ENCODE results near the gene LEF1.

Gene LEF1

DNA sequence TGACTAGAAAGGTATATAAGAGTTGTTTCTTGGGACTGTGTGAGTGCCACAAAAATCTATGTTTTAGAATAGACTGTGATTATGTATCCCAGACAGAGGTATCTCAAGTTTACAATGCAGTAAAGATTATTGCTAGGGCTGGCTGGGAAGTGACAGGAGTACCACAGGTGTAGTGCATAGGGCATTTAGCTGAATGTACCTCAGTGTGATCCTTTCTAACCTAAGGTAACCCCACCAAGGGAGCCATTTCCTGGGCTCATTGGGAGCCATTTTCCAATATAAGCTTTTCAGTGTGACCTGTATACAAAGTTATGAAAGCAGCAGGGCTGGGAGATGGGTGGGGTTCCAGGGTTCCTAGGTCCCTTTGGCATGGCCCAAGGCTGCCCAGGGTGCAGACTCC is 6.1 kb upstream of the LEF1 start:
- no peak for DNase-seq

DNA sequence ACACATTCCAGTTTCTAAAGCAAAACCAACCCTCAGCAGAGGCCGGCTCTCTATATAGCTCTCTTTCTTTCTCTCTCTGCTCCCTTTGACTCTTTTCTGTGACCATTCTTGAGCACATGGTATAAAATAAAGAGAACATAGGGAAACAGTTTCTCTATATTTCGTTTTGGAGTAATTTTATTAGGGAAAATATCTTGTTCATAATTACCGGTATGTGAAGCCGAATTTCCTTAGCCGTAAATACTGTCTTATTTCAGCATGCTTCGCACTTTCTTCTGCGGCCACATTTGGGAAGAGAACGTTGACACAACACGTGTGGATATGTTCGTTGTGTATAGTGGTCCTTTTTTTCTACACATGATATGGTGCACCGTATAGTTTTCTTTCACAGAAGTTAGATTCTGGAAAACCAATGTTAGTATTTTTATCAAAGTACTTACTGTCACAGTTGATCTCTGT is 4.9 kb upstream of the LEF1 start:
- DNase-seq, result no peak

DNA sequence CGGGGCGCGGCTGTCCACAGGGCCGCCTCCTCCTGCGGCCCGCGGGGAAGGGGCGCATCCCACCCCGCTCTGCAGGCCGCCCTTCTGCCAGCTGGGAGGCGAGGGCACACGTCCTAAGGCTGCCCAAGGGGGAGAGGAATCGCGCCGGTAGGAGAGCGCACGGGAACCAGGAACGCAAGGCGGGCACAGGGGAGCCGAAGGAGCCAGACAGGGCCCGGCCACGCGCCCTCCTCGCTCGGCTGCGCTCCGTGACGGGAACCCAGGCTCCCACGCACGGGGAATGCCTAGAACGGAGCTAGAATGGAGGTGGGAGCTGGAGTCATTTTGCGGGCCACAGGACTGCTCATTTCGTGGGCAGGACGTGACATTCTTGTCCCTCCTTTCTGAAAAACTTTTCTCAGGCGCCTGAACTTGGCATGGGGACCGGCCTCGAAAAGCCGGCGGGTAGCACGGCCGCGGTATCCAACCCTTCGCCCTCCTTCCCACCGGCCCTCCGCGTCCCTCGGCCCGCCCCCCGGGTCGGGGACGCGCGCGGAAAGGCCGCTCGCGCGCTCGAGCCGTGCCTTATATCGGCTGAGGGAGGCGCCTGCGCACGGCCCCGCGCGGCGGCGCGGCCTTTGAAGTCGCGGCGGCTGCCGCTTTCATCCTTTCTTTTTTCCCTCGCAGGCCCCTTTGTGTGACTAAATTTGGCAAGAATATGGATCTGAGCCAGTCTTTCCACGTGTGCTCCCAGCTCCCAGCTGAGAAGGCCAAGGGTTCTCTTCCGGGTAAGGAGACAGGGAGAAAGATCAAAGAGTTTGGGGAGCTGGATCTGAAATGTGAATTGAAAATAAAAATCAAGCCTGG is 4.2 kb upstream of the LEF1 start:
- DNase-seq, result peak; percentile 53 to 66

DNA sequence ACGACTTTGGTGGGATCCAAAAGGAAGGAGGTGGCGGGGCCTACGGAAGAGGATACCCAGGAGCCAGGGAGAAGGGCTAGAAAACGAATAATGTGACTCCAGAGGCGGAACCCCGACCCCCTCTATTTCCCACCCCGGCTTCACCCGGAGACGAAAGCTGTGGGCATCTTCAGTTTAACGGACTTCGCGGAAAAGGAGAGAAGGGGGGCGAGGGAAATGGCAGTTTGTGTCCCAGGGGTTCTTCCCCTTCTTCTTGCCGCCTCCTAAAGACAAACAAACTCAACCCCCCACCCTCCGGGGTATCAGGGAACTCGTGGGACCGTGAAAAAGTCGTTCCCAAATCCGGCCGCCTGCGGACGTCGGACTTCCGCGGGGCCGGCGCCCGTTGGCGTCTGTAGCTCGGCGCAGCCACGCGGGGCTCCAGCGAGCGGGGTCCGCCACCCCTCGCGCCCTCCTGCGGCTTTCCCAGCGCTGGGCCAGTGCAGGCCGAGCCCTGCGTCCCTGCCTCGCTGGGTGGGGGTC is 3.6 kb upstream of the LEF1 start:
- peak in 1 of 2 donors; percentile 21 for DNase-seq

DNA sequence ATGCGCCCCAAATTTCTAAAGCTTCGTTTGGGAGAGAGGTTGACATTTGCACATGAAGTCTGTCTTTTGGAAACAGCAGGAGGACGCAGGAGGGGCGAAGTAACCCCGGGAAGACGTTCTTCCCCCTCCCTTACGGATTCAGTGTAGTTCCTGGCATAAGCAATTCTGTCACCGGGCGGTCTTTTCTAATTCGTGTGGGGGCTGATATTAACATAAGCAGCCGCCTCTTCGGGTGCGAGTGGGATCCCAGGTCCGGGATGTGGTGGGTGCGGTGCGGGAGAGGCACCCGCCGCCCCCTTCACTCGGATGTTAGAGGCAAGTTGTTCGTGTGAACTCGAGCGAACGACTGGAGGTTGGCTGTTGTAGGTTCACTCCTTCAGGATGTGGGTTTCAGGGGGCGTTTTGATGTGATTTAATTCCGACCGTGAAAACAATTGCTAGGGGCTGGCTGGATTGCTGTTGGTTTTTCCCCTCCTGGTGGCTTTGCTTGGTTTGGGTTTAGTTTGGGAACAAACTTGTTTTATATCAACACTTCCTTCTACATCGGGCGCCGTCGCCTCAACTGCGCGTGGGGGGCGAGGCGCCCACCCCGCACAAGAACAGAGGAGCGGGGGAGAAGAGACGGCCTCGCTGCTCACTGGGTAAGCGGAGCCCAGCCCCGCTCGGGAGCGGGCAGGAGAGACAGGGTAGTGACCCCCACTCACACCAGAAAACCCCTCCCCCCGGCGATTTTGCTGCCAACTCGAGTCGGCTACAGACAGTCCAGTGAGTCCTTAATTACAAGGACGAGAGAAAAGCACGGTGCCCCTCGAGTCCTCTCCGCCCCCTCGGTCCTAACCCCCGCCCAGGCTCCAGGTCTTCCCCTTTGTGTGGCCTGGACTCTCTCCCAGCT is 2.9 kb upstream of the LEF1 start:
- peak; percentile 36 to 56 for DNase-seq

DNA sequence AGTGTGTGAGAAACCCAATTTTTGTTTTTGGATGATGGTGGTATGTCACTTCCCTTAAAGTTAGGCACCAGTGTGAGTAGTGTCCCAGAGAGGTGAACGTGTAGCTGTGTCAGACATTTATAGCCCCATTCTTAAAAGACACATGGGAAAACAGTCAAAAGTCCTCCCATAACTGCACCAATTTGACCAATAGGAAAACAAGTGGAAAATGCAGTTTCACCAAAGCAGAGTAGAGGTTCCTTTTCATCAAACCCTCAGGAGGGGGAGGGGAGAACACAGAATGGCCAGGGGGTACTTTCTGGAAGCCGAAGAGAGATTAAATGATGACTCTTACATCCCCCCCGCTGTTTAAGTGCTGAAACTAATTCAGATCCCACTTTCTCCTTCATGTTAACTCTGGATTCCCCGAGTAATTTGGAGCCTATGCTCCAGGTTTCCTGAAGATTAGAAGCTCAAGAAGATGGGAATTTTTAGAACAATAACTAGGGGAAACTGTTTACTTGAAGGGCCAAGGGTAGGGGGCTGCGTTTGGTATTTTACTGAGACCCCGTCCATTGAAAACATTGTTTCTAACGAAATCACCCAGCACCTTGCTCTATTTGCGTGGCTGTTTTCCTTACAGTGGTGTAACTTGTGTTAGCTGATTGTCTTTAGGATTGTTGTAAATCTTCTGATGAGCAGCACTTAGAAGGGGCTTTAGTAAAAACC is 2.1 kb upstream of the LEF1 start:
- DNase-seq, result peak in 1 of 2 donors; percentile 16

DNA sequence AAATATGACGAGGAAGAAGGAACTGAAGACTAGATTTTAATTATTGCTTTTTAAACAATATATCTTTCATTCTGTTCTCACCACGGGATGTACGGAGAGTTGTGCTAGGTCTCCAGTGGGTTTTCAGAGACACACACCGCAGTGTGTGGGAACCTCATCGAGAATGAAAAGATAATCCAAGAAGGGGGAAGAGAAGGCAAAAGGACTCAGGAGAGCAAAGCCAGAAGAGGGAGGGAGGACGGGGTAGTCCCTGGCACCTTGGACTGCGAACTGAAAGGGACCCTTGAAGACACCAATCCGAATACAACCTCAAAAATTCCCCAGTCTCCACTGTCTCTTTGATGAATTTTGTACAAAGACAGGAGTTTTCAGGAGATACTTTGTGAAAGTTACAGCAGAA is 932 bp upstream of the LEF1 start:
- no peak for DNase-seq

DNA sequence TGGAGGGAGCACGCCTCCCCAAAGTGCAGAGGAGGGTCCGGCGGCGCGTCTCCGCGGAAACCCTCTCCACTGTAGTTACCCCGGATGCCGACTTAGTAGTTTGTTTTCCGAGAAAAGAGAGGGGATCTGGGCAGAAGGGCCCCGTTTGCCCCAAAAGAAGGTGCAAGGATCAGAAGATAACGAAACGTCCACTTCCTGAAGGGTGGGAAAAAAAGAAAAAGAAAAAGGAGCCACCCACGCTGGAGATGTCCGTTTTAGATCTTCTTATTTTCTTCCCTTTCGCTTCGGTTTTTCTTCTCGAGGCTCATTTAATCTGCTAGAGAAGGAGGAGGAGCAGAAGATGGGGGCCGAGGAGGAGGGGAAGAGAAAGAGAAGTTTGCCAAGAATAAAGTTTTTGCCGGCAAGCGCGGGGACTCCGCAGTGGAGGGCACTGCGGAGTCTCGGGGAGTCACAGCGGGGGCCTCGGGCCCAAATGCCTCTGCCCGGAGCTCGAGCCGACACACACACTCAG is 517 bp downstream of the LEF1 start:
- peak; percentile 20 to 37 for DNase-seq

DNA sequence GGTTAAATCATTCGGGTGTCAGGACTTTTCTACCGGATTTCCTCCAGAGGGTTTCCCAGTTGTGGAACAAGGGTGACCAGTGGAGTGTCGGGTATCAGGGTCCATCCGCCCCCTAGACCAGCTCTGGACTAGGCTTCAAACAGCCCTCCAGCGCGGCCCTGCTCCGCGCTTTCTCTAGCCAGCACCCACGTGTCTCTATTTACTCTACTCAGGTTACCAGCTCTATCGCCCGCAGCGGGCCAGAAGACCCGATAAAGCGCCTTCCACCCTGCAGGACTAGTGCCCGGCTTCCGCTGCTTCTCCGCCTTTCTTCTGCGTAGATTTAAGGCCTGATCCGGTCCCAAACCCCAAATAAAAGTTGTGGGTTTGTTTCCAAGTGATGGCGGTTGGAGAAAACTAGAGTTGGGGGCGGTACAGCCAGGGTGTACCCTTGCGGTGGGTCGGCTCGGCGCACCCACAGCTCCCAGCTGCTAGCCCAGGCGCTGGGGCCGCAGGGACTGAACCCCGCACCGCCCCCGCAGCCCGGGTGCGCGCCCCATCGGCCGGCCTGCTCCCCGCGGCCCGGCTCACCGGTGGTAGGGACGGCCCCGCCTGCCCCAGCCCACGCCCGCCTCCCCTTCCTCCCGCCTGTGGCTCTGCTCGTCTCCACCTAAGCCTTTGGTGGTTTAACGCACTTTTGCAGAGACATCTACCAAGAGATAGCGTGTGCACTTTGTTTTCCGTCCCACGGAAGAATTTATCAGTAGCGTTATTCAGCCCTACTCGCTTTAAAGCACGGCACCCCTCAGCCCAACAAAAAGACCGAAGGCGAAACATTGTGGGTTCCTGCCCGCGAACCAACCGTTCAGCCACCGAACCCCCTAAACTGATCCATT is 2.1 kb downstream of the LEF1 start:
- DNase-seq, result peak; percentile 30 to 50

DNA sequence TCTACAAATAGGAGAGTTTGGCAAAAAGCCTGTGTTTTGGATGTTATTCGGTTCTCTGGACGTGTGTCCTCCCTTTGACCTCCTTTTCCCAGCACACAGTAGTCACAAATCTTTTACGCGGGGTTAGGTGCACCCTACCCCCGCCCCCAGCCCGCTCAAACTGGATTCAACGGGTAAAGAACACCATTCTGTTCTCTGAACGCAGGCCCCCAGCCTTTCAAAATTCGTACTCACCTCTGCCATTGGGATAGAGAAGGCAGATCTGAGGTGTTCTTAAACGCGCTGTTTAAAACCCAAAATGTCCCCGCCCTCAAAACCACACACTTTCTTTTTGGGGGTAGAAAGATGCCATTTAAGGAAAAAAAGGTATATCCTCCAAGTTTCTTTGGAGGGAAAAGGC is 2.7 kb downstream of the LEF1 start:
- DNase-seq, result peak; percentile 17 to 44

DNA sequence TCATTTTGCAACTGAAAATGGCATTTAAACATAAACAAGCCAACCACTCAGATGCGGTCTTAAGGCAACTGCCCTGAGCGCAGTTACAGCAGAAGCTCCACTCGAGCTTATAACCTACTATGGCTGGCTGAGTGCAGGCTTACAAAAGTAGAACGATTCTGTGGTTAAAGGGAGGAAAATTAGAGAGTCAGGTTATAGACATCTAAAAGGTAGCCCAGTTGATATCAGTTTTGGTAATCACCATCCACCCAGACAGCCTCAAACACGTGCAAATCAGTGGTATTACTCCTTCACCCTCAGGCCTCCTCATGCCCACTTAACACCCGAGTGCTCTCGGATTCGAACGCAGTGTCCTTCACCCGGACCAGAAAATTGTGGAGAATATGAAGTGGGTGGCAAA is 3.1 kb downstream of the LEF1 start:
- DNase-seq, result peak in 1 of 2 donors; percentile 29

DNA sequence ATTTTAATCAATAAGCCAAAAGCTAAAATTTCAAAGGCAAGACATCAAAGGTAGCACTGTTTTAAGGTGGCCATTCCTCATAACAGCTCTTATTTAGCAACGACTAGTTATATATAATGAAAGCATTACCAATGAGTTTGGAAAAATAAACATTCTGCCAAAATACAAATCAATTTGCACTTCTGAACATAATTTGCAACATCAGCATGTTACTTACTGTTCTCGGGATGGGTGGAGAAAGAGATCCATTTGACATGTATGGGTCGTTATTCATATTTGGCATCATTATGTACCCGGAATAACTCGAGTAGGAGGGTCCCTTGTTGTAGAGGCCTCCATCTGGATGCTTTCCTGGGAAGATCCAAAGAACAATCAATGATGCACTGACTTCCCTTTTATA is 5.4 kb downstream of the LEF1 start:
- no peak for DNase-seq

DNA sequence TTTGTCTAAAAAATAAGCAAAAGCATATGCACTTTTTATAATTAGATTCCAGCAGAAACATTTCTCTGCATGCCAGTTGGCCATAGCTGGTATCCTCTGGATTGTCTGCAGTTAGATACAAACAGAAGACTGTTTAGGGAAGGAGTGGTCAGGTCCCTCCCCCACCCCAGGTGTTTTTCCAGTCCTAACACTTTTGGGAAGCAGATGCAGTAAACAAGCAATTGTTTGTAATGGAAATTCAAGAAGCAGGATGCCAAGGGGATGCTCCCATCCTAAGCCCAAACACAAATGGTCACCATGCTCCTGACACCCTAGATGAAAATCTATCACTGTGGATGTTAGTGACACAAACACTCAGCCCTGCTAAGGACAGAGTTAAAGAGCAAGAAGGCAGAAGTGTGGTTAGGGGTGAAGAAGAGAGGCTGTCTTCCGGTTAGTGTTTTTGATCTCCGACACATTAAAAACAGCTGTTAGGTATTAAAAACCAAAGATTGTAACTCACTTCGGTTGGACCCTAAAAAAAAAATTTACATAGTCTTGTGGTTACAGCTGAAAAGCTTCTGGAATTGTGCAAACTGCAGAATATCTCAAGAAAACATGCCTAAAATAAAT is 7.9 kb downstream of the LEF1 start:
- DNase-seq, result peak in 1 of 2 donors; percentile 37

DNA sequence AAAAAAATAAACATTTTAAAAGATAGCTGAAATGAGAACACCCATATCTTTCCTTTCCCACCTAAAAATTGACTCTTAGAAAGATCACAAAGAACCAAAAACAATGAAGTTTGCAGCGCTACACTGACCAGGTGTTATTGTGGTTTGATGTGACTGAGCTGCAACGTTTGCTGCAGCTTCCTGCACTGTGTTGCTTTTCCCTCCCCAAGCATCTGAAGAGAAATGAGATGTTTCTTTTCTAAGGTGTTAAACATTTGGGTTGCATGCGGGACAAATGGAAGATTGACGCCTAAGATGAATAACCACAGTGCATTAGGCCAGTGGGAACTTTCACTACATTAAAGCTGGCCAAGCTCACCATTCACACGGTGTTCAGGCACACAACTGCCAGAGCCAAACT is 8.9 kb downstream of the LEF1 start:
- DNase-seq, result no peak

DNA sequence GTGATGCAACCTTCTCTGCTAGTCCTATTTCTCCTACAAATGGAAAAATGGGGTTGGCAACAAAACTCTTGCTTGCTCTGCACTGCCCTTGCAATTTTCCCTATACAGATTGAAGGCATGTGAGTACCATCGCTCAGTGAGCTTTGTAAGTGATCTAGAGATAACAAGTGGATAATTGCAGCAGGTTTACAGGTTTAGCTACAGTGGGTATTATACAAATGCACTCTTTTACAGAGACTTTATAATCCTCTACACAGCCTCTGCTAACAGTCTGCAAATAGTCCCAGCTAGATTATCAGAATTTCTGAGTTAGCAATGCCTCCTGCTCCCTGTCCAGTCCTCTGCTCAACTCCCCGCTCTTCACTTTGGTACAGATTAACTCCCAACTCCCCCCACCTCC is 11.1 kb downstream of the LEF1 start:
- DNase-seq, result no peak

DNA sequence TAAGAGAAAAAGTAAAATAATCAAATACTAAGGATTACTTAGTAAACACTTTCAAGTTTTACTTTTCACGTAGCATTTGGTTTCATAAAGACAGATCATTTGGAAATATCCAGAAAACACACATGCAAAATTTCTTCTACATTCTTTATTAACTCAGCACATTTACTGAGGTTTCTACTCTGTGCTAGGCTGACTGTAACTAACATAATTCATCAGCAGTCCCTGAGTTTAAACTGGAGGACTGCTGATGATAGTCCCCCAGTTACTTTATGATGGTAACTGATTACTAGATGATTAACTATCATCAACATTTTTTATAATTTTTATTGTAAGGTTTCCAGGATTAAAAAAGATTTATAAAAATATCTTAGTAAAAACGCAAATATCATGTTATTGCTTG is 12.3 kb downstream of the LEF1 start:
- DNase-seq, result no peak

DNA sequence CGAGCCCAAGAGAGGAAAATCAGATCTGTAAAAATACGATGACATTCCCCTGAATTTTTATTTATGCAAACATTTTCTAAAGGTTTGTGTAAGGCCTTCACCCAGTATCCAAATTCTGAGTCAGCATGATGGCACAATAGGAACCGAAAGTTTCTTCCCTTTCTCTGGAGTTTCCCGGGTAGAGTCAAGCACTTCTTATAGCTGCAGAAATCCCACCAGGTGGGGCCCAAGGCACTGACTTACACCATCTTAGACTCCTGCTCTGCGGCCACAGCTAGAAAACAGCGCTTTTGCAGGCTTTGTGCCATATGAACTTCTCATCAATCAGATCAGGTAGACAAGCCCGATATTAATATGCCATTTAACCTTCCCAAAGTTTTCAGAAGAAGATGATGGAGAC is 13.4 kb downstream of the LEF1 start:
- DNase-seq, result peak in 1 of 2 donors; percentile 19

DNA sequence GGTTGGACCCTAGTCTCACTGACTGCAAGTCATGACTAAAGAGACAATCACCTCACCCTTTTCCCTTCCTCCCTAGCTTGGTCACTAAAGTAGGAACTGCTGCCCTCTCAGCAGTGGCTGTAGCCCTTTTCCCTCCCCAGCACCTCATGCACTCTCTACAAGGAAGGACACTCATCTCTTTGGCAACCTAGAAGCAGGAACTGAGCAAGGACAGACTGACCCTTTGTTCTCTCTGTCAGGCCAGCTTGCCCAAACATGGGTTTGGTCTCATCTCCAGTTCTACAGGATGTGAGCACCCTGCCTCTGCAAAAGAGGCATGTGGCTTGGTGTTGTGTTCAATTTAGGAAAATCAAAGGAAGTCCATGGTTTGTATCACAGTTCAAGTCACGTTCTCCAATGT is 15.8 kb downstream of the LEF1 start:
- no peak for DNase-seq

DNA sequence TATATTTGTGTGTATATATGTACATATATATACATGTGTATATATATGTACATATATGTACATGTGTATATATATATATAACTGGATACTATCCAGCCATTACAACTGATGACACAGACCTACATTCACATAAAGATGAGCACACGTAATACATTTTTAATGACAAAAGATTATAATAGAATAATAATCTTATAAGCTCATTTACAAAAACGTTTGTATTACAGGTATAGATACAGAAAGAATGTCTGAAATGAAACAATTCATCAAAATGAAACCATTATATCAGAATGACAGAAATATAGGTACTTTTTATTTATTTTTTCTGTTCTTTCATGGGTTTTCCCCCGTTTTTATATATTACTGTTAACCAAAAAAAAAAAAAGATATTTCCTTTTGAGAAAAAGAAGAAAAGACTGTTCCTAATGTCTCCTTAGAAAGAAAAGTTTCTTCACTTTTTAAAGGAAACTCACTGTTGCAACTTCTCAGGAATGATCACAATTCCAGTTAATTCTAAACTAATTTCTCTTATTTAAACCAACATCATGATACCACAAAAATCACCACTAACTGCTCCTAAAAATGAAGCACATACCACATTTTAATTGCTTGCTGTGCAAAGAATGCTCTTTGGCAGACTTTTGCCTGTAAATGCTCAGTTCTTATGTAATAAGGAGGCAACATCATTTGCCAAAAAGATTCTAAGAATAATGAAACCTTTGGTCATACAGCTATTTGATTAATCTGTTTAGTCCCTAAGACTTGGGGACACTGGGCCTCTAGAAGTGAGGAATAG is 18.9 kb downstream of the LEF1 start:
- no peak for DNase-seq

DNA sequence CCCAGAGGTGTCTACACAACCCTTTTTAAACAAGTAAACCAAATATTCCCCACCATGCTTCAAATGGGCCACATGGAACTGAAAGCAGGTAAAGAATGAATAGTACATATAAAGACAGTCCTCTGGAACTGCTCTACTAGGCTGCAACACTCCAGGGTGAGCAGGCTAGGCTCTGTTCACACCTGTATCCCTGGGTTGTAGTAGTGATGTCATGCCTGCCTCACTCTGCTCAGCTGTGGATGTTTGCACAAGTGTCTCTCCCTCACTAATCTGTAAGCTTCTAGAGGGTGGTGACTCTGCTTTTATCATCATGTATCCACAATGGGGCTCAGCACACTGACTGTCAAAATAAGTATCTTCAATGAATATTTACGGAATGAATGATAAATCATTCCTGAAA is 20.4 kb downstream of the LEF1 start:
- peak in 1 of 2 donors; percentile 43 for DNase-seq

All from CD4-positive, alpha-beta T cell treated with Interleukin-1 beta for 1 hour (primary cell).